ENCODE measurements around the gene IPP.
"Not testable (repeated sequence)": the region's sequence is repeated elsewhere in the genome, so short reads cannot be mapped to it uniquely, and the experiment has no call there.

Gene IPP

DNA sequence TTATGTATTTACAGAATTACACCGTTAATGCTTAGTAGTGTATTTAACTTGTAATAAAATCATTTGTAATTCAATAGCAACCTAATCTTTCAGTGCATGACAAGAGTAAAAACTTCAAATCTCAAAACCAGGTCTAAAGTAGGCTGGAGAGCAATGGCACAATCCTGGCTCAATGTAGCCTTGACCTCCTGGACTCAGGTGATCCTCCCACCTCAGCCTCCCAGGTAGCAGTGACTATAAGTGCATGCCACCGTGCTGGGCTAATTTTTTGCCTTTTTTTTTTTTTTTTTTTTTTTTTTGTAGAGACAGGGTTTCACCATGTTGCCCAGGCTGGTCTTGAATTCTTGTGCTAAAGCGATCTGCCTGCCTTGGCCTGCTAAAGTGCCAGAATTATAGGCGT lies 11.3 kb downstream of the IPP start:
- Histone ChIP-seq H3K4me3 (ENCODE audit: low read length) (no peak overlapping the region), H3K9me3 (ENCODE audit: insufficient read depth, low read depth, low read length) (peaks cover 2% of the 10 kb centered on the region; the same call in 1 of the 2 replicates), H3K27ac (ENCODE audit: low read depth, low read length) (no peak overlapping the region), H3K36me3 (ENCODE audit: insufficient read depth, low read length) (peaks cover 9% of the 10 kb centered on the region; the same call in 1 of the 2 replicates), H3K9ac (ENCODE audit: low read depth, low read length) (no peak overlapping the region), H3K27me3 (ENCODE audit: insufficient read depth, low read length) (no peaks in the 10 kb centered on the region), H3K4me1 (ENCODE audit: insufficient read depth, low read length) (no peaks in the 10 kb centered on the region)
- WGBS = 92% methylated on average over 3 of the region's 4 CpGs

DNA sequence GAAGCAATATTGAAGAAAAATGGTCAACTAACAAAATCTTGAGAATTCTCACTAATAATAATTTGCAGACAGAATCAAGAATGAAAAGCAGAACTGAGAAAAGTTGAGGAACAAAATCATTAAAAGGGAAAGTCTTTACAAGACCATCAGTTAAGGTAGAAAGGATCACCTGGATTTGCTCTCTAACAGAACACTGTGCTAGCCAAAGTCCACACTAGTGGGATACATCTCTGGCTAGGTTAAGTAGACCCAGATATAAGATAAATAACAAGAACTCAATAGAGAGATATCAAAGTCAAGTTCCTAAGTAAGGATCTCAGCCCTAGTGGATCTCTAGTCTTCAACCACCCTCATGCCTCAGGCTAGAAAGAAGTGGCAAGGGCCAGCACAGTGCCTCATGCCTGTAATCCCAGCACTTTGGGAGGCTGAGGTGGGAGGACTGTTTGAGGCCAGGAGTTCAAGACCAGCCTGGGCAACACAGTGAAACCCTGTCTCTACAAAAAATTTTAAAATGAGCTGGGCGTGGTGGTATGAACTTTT lies 19.6 kb downstream of the IPP start:
- peaks cover 6% of the 10 kb centered on the region for H3K4me1 ChIP-seq (ENCODE audit: insufficient read depth, low read length)
- WGBS = 96% methylated on average over 1 of the region's 1 CpG
- no peaks in the 10 kb centered on the region for H3K27me3 ChIP-seq (ENCODE audit: insufficient read depth, low read length)
- H3K9ac ChIP-seq (ENCODE audit: low read depth, low read length) = no peak overlapping the region
- no peak overlapping the region for H3K27ac ChIP-seq (ENCODE audit: low read depth, low read length)
- no peaks in the 10 kb centered on the region for H3K9me3 ChIP-seq (ENCODE audit: insufficient read depth, low read depth, low read length)
- H3K4me3 ChIP-seq (ENCODE audit: low read length) = no peak overlapping the region
- H3K36me3 ChIP-seq (ENCODE audit: insufficient read depth, low read length) = no peaks in the 10 kb centered on the region

GRCh38 chr1:45730075-45730779 lies 20.2 kb downstream of the IPP start:
- 88% methylated on average over 2 of the region's 3 CpGs for WGBS

GRCh38 chr1:45726007-45726406 lies 24.4 kb downstream of the IPP start:
- not testable (repeated sequence) for H3K4me1 ChIP-seq (ENCODE audit: insufficient read depth, low read length); H3K9ac ChIP-seq (ENCODE audit: low read depth, low read length); H3K27ac ChIP-seq (ENCODE audit: low read depth, low read length); H3K4me3 ChIP-seq (ENCODE audit: low read length); H3K36me3 ChIP-seq (ENCODE audit: insufficient read depth, low read length); H3K27me3 ChIP-seq (ENCODE audit: insufficient read depth, low read length); H3K9me3 ChIP-seq (ENCODE audit: insufficient read depth, low read depth, low read length)
- 99% methylated on average over 8 of the region's 9 CpGs for WGBS

More at GRCh38 chr1:45730075-45730779, 20.2 kb downstream of the IPP start:
- H3K27me3 ChIP-seq (ENCODE audit: insufficient read depth, low read length) = no peaks in the 10 kb centered on the region
- no peaks in the 10 kb centered on the region for H3K36me3 ChIP-seq (ENCODE audit: insufficient read depth, low read length)
- no peak overlapping the region for H3K4me3 ChIP-seq (ENCODE audit: low read length)
- no peak overlapping the region for H3K27ac ChIP-seq (ENCODE audit: low read depth, low read length)
- H3K9ac ChIP-seq (ENCODE audit: low read depth, low read length) = no peak overlapping the region
- peaks cover 6% of the 10 kb centered on the region for H3K4me1 ChIP-seq (ENCODE audit: insufficient read depth, low read length)
- no peaks in the 10 kb centered on the region for H3K9me3 ChIP-seq (ENCODE audit: insufficient read depth, low read depth, low read length)

DNA sequence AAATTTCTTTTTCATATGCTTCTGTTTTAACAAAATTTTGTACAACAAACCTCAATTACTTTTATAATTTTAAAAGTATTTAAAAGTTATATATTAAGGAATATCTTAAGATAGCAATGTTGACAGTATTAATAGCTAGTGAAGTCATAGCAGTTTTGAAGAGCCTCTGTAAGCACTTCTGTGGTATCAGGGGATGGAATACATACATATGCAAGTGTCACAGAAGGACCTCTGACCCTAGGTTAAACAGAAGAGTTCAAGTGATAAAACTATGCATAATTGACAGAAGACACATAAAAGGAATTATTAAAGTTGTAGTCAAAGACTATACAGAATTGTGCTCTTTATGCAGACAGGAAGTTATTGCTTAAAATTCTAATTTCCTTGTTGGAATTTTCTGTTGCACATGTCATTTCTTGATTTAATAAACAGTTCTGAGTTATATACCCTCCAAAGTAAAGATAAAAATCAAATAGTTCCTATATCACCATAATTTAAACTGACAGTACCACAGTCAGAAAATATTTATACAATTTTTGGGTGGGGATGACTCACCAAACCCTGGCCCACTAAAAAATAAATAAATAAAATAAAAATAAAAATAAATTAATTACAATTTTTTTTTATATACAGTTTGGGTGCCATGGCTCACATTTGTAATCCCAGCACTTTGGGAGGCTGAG lies 27.1 kb downstream of the IPP start:
- Histone ChIP-seq H3K9me3 (ENCODE audit: insufficient read depth, low read depth, low read length) (0 out of 2 replicates have a peak, but pooled peaks cover 4% of the 10 kb centered on the region), H3K4me1 (ENCODE audit: insufficient read depth, low read length) (no peaks in the 10 kb centered on the region), H3K27me3 (ENCODE audit: insufficient read depth, low read length) (no peaks in the 10 kb centered on the region), H3K9ac (ENCODE audit: low read depth, low read length) (no peak overlapping the region), H3K36me3 (ENCODE audit: insufficient read depth, low read length) (no peaks in the 10 kb centered on the region), H3K4me3 (ENCODE audit: low read length) (no peak overlapping the region), H3K27ac (ENCODE audit: low read depth, low read length) (no peak overlapping the region)

DNA sequence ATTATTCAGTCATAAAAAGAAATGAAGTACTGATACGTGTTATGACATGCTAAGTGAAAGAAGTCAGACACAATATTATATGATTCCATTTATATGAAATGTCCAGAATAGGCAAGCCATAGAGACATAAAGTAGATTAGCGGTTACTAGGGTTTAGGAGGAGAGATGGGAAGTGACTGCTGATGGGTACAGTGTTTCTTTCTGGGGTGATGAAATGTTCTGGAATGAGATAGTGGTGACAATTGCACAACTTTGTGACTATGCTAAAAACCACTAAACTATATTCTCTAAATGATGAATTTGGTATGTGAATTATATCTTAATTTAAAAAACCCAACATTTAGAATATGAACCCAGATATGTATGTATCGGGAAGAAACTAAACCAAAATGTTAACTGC lies 27.6 kb downstream of the IPP start:
- H3K4me1 ChIP-seq (ENCODE audit: insufficient read depth, low read length) = no peaks in the 10 kb centered on the region
- 0 out of 2 replicates have a peak, but pooled peaks cover 4% of the 10 kb centered on the region for H3K9me3 ChIP-seq (ENCODE audit: insufficient read depth, low read depth, low read length)
- H3K36me3 ChIP-seq (ENCODE audit: insufficient read depth, low read length) = no peaks in the 10 kb centered on the region
- no peak overlapping the region for H3K4me3 ChIP-seq (ENCODE audit: low read length)
- H3K9ac ChIP-seq (ENCODE audit: low read depth, low read length) = no peak overlapping the region
- 100% methylated on average over 1 of the region's 3 CpGs for WGBS
- H3K27ac ChIP-seq (ENCODE audit: low read depth, low read length) = no peak overlapping the region
- H3K27me3 ChIP-seq (ENCODE audit: insufficient read depth, low read length) = no peaks in the 10 kb centered on the region

GRCh38 chr1:45721207-45721606 lies 29.2 kb downstream of the IPP start:
- H3K4me1 ChIP-seq (ENCODE audit: insufficient read depth, low read length) = no peaks in the 10 kb centered on the region
- WGBS = 92% methylated on average over 1 of the region's 1 CpG
- no peaks in the 10 kb centered on the region for H3K36me3 ChIP-seq (ENCODE audit: insufficient read depth, low read length)
- no peak overlapping the region for H3K9ac ChIP-seq (ENCODE audit: low read depth, low read length)
- 0 out of 2 replicates have a peak, but pooled peaks cover 4% of the 10 kb centered on the region for H3K9me3 ChIP-seq (ENCODE audit: insufficient read depth, low read depth, low read length)
- no peaks in the 10 kb centered on the region for H3K27me3 ChIP-seq (ENCODE audit: insufficient read depth, low read length)
- no peak overlapping the region for H3K4me3 ChIP-seq (ENCODE audit: low read length)
- no peak overlapping the region for H3K27ac ChIP-seq (ENCODE audit: low read depth, low read length)

DNA sequence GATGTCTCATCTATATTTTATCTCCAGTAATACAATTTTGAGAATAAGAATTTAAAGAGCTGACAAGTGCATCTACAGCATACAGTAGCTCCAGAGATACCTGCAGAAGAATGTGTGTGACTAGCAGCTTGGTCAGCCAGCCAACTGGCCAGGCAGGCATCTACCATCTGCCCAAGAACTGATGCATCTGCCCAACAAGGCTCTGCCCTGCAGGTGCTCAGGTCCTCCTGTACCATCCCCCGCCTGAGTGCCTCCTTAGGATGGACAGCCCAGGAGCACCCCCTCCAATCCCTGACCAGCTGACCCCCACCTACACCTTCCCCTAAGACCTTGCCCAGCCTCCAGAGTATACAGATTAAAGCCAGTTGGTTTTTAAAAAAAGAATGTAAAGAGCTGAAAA lies 32.2 kb downstream of the IPP start:
- Histone ChIP-seq H3K4me1 (ENCODE audit: insufficient read depth, low read length) (no peaks in the 10 kb centered on the region), H3K4me3 (ENCODE audit: low read length) (no peak overlapping the region), H3K36me3 (ENCODE audit: insufficient read depth, low read length) (no peaks in the 10 kb centered on the region), H3K27me3 (ENCODE audit: insufficient read depth, low read length) (no peaks in the 10 kb centered on the region), H3K27ac (ENCODE audit: low read depth, low read length) (no peak overlapping the region), H3K9me3 (ENCODE audit: insufficient read depth, low read depth, low read length) (0 out of 2 replicates have a peak, but pooled peaks cover 1% of the 10 kb centered on the region), H3K9ac (ENCODE audit: low read depth, low read length) (no peak overlapping the region)
- 100% methylated on average over 1 of the region's 1 CpG for WGBS

DNA sequence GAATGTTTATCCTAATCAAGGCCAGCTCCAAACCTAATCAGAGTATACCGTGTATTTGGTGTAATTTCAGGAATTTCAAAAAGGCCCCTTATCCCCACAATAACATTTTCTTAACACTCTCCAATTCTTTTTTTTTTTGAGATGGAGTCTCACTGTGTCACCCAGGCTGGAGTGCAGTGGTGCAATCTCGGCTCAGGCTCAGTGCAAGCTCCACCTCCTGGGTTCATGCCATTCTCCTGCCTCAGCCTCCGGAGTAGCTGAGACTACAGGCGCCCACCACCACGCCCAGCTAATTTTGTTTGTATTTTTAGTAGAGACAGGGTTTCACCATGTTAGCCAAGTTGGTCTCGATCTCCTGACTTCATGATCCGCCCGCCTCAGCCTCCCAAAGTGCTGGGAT lies 33.1 kb downstream of the IPP start:
- 96% methylated on average over 8 of the region's 8 CpGs for WGBS
- H3K4me3 ChIP-seq (ENCODE audit: low read length); H3K9ac ChIP-seq (ENCODE audit: low read depth, low read length); H3K27me3 ChIP-seq (ENCODE audit: insufficient read depth, low read length); H3K4me1 ChIP-seq (ENCODE audit: insufficient read depth, low read length); H3K9me3 ChIP-seq (ENCODE audit: insufficient read depth, low read depth, low read length); H3K36me3 ChIP-seq (ENCODE audit: insufficient read depth, low read length); H3K27ac ChIP-seq (ENCODE audit: low read depth, low read length): not testable (repeated sequence)

- no peak overlapping the region for H3K27ac ChIP-seq (ENCODE audit: low read depth, low read length)
- H3K4me3 ChIP-seq (ENCODE audit: low read length) = no peak overlapping the region
- H3K9ac ChIP-seq (ENCODE audit: low read depth, low read length) = no peak overlapping the region
- no peaks in the 10 kb centered on the region for H3K4me1 ChIP-seq (ENCODE audit: insufficient read depth, low read length)
- no peaks in the 10 kb centered on the region for H3K9me3 ChIP-seq (ENCODE audit: insufficient read depth, low read depth, low read length)
- no peaks in the 10 kb centered on the region for H3K27me3 ChIP-seq (ENCODE audit: insufficient read depth, low read length)
- 84% methylated on average over 2 of the region's 3 CpGs for WGBS
- H3K36me3 ChIP-seq (ENCODE audit: insufficient read depth, low read length) = no peaks in the 10 kb centered on the region
These were observed 33.8 kb downstream of the IPP start for GRCh38 chr1:45716700-45717099.

- Histone ChIP-seq H3K9me3 (ENCODE audit: insufficient read depth, low read depth, low read length) (no peaks in the 10 kb centered on the region), H3K4me3 (ENCODE audit: low read length) (no peak overlapping the region), H3K36me3 (ENCODE audit: insufficient read depth, low read length) (no peaks in the 10 kb centered on the region), H3K27ac (ENCODE audit: low read depth, low read length) (no peak overlapping the region), H3K4me1 (ENCODE audit: insufficient read depth, low read length) (no peaks in the 10 kb centered on the region), H3K27me3 (ENCODE audit: insufficient read depth, low read length) (no peaks in the 10 kb centered on the region), H3K9ac (ENCODE audit: low read depth, low read length) (no peak overlapping the region)
- 97% methylated on average over 3 of the region's 3 CpGs for WGBS
These were observed 36.7 kb downstream of the IPP start for GRCh38 chr1:45713711-45714110.

All from HUES64 (cell line).